Measurements from ENCODE around the gene FOXJ3. TPM values are rescaled to one million over a fixed set of nuclear protein-coding genes. Genes with fewer than 3 reads are reported as not detected.

Gene FOXJ3
- polyA plus RNA-seq, 6 donors from 2014 or later: 19.8 to 46.0 (median 36.4) TPM

DNA sequence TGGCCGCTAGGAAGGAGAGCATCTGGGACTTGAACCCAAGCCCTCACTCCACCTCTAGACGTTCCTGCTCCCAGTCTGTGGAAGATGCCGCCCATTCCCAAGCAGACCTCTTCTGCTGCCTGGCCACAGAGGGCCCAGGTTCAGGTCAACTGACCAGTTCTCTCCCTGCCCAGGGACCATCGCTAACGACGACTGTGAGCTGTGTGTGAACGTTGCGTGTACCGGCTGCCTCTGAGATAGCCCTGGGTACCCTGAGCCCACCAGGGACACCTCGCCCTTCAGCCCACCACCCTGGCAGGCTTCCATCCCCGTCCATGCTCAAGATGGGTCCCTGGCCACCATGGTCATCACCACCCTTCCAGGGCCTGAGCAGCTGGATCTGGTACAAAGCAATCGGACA is 179.7 kb downstream of the FOXJ3 start:
- Mint-ChIP-seq H3K9me3 (peaks cover 0 to 2% (median under 1%) of the 10 kb centered on the region in 7 donors), H3K27me3 (peaks cover 6 to 17% (median 10%) of the 10 kb centered on the region in 3 donors), H3K4me3 (no peak overlapping the region), H3K27ac (no peak overlapping the region), H3K36me3 (no peaks in the 10 kb centered on the region), H3K4me1 (no peaks in the 10 kb centered on the region)
- ATAC-seq (ENCODE audit: low read depth in 2 of 2) (no peak), DNase-seq (no peak)

- no peaks in the 10 kb centered on the region for H3K4me1 Mint-ChIP-seq
- H3K9me3 Mint-ChIP-seq: peaks cover 0 to 2% (median 0%) of the 10 kb centered on the region in 7 donors
- no peak for ATAC-seq (ENCODE audit: low read depth in 2 of 2)
- peak overlapping the region in 2 of 6 donors; percentile 68 to 89 for H3K27ac Mint-ChIP-seq
- H3K27me3 Mint-ChIP-seq: peaks cover 6 to 24% (median 16%) of the 10 kb centered on the region in 3 donors
- DNase-seq: no peak
- no peak overlapping the region for H3K4me3 Mint-ChIP-seq
- H3K36me3 Mint-ChIP-seq: no peaks in the 10 kb centered on the region
These were observed 180.3 kb downstream of the FOXJ3 start for GRCh38 chr1:42154685-42155084.

DNA sequence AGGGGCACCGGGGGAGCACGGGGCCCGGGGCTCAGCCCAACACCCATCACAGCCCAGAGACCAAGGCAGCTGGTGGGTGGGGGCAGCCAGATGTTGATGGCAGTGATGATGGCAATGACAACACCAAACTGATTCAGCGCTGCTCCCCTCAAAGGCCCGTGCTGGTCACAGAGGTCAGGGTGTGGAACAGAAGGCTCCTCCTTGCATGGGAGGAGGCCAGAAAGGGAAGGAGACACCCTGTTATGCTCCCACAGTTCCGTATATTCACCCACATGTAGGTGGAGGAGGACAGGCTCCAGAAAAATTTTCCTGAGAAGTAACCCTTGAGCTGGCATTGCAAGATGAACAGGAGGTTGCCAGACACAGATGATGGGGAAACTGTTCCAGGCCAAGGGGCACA is 181.4 kb downstream of the FOXJ3 start:
- peak overlapping the region in 1 of 6 donors; percentile 15 for H3K27ac Mint-ChIP-seq
- DNase-seq (no peak), ATAC-seq (ENCODE audit: low read depth in 2 of 2) (no peak)
- H3K4me3 Mint-ChIP-seq: no peak overlapping the region
- no peaks in the 10 kb centered on the region for H3K4me1 Mint-ChIP-seq
- peaks cover 6 to 22% (median 17%) of the 10 kb centered on the region in 3 donors for H3K27me3 Mint-ChIP-seq
- peaks cover 0 to 2% (median 0%) of the 10 kb centered on the region in 7 donors for H3K9me3 Mint-ChIP-seq
- H3K36me3 Mint-ChIP-seq: no peaks in the 10 kb centered on the region

- ATAC-seq (ENCODE audit: low read depth in 2 of 2): no peak
- Mint-ChIP-seq H3K27ac (peak within 1 kb of the TSS in 2 of 6 donors; percentile 58 to 75), H3K36me3 (no peaks in the 10 kb centered on the region), H3K4me3 (no peak within 1 kb of the TSS), H3K4me1 (no peaks in the 10 kb centered on the region), H3K9me3 (peaks cover 0 to 2% (median 0%) of the 10 kb centered on the region in 7 donors), H3K27me3 (peaks cover 6 to 22% (median 17%) of the 10 kb centered on the region in 3 donors)
- DNase-seq: no peak
These were observed 182.0 kb downstream of the FOXJ3 start, which contains the start of gene GUCA2B for GRCh38 chr1:42152907-42153600. Gene GUCA2B (plus strand): TSS chr1:42153410. CDS start chr1:42153451, 41 bp downstream.

GRCh38 chr1:42152119-42152518 is 182.9 kb downstream of the FOXJ3 start:
- H3K27me3 Mint-ChIP-seq: peaks cover 6 to 22% (median 17%) of the 10 kb centered on the region in 3 donors
- ATAC-seq (ENCODE audit: low read depth in 2 of 2): no peak
- DNase-seq: no peak
- H3K4me1 Mint-ChIP-seq: no peaks in the 10 kb centered on the region
- no peaks in the 10 kb centered on the region for H3K36me3 Mint-ChIP-seq
- peaks cover 0 to 2% (median 0%) of the 10 kb centered on the region in 7 donors for H3K9me3 Mint-ChIP-seq
- no peak overlapping the region for H3K27ac Mint-ChIP-seq
- no peak overlapping the region for H3K4me3 Mint-ChIP-seq

GRCh38 chr1:42150651-42151050 is 184.4 kb downstream of the FOXJ3 start:
- ATAC-seq (ENCODE audit: low read depth in 2 of 2): no peak
- Mint-ChIP-seq H3K4me3 (no peak overlapping the region), H3K9me3 (peaks cover 0 to 2% (median 0%) of the 10 kb centered on the region in 7 donors)

GRCh38 chr1:42148166-42148565 is 186.9 kb downstream of the FOXJ3 start:
- Mint-ChIP-seq H3K36me3 (no peaks in the 10 kb centered on the region), H3K4me1 (no peaks in the 10 kb centered on the region), H3K27me3 (peaks cover 0 to 31% (median 17%) of the 10 kb centered on the region in 3 donors), H3K4me3 (no peak overlapping the region), H3K9me3 (peaks cover 0 to 2% (median 0%) of the 10 kb centered on the region in 7 donors), H3K27ac (no peak overlapping the region)
- no peak for ATAC-seq (ENCODE audit: low read depth in 2 of 2)
- DNase-seq: no peak

More at GRCh38 chr1:42150651-42151050, 184.4 kb downstream of the FOXJ3 start:
- Mint-ChIP-seq H3K36me3 (no peaks in the 10 kb centered on the region), H3K27me3 (peaks cover 6 to 22% (median 17%) of the 10 kb centered on the region in 3 donors), H3K4me1 (no peaks in the 10 kb centered on the region), H3K27ac (no peak overlapping the region)
- no peak for DNase-seq

GRCh38 chr1:42146626-42147320 is 188.3 kb downstream of the FOXJ3 start:
- Mint-ChIP-seq H3K27me3 (peaks cover 0 to 28% (median 17%) of the 10 kb centered on the region in 3 donors), H3K4me3 (no peak overlapping the region), H3K27ac (no peak overlapping the region), H3K9me3 (peaks cover 0 to 2% (median 0%) of the 10 kb centered on the region in 7 donors), H3K36me3 (no peaks in the 10 kb centered on the region), H3K4me1 (no peaks in the 10 kb centered on the region)
- ATAC-seq (ENCODE audit: low read depth in 2 of 2): peak; percentile 32 to 51
- DNase-seq: peak; percentile 22

- Mint-ChIP-seq H3K27ac (no peak overlapping the region), H3K4me1 (no peaks in the 10 kb centered on the region), H3K4me3 (no peak overlapping the region), H3K27me3 (peaks cover 2 to 25% (median 14%) of the 10 kb centered on the region in 3 donors), H3K36me3 (no peaks in the 10 kb centered on the region), H3K9me3 (peaks cover 0 to 1% (median 0%) of the 10 kb centered on the region in 7 donors)
- DNase-seq (no peak), ATAC-seq (ENCODE audit: low read depth in 2 of 2) (no peak)
These were observed 189.0 kb downstream of the FOXJ3 start for GRCh38 chr1:42145764-42146625.

GRCh38 chr1:42145389-42145716 is 189.7 kb downstream of the FOXJ3 start:
- H3K9me3 Mint-ChIP-seq: no peaks in the 10 kb centered on the region
- DNase-seq (no peak), ATAC-seq (ENCODE audit: low read depth in 2 of 2) (no peak)
- no peak overlapping the region for H3K27ac Mint-ChIP-seq
- no peak overlapping the region for H3K4me3 Mint-ChIP-seq
- H3K4me1 Mint-ChIP-seq: no peaks in the 10 kb centered on the region
- H3K27me3 Mint-ChIP-seq: peaks cover 8 to 23% (median 8%) of the 10 kb centered on the region in 3 donors
- no peaks in the 10 kb centered on the region for H3K36me3 Mint-ChIP-seq

DNA sequence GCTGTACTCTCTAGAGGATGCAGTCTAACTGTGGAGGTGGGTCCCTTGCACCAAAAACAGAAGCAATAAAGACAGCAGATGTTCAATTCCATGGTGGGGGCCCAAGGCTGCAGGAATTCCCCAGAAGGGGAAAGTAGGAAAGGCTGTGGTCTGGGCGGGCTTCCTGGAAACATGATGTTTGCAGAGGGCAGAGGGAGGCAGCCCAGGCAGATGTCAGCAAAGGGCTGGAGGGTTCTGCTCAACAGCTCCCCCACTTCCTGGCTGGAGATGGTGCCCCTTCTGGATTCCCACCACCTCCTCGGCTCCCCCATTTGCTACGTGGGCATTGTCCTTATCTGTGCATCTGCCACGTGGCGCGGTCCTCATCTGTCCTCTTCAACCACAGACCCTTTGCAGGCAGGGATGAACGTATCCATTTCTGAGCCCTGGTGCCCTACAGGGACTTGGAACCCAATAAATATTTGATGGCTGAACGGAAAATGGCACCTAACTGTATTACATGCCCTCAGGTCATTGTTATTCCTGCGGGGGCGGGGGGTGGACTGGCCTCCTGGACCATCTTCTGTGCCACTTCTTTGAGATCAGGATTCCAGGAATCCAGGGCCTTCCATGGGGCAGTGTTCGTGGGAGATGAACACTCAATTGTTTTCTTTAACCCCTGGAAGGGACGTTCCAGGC is 190.2 kb downstream of the FOXJ3 start:
- ATAC-seq (ENCODE audit: low read depth in 2 of 2) (no peak), DNase-seq (no peak)
- Mint-ChIP-seq H3K27ac (no peak overlapping the region), H3K36me3 (no peaks in the 10 kb centered on the region), H3K4me3 (peak overlapping the region in 1 of 8 donors; percentile 42), H3K9me3 (no peaks in the 10 kb centered on the region), H3K4me1 (no peaks in the 10 kb centered on the region), H3K27me3 (peaks cover 2 to 18% (median 9%) of the 10 kb centered on the region in 3 donors)

GRCh38 chr1:42143896-42144710 is 190.9 kb downstream of the FOXJ3 start:
- Mint-ChIP-seq H3K4me1 (no peaks in the 10 kb centered on the region), H3K36me3 (no peaks in the 10 kb centered on the region), H3K9me3 (no peaks in the 10 kb centered on the region), H3K4me3 (no peak overlapping the region), H3K27me3 (peaks cover 5 to 13% (median 9%) of the 10 kb centered on the region in 3 donors), H3K27ac (no peak overlapping the region)
- DNase-seq (no peak), ATAC-seq (ENCODE audit: low read depth in 2 of 2) (no peak)

Data from naive B cell (primary cell).